Raji (cell line): Measurements from ENCODE around the gene SLC7A6OS.

Experiments
- POLR2A ChIP-seq: IDR thresholded peaks from 2 replicates; pipeline ENCODE4 v1.6.1; 2011; ENCODE audit warnings: low read depth, low read length, control low read depth; ENCODE audit not compliant: insufficient read depth

The SLC7A6OS gene

GRCh38 chr16:68324780-68325357 is 14.1 kb upstream of the SLC7A6OS start:
- TF ChIP-seq POLR2A, result no peak

- no peak for TF ChIP-seq POLR2A
Measured at GRCh38 chr16:68324336-68324735, 13.6 kb upstream of the SLC7A6OS start.

GRCh38 chr16:68319185-68319908 is 8.6 kb upstream of the SLC7A6OS start:
- TF ChIP-seq POLR2A, result no peak

GRCh38 chr16:68313116-68313515 is 2.4 kb upstream of the SLC7A6OS start:
- no peak for TF ChIP-seq POLR2A

- no peak for TF ChIP-seq POLR2A
Measured at GRCh38 chr16:68310437-68310773, 341 bp downstream of the SLC7A6OS start.

GRCh38 chr16:68309799-68310198 is 947 bp downstream of the SLC7A6OS start:
- no peak for TF ChIP-seq POLR2A

- no peak for TF ChIP-seq POLR2A
Measured at GRCh38 chr16:68306633-68307032, 4.1 kb downstream of the SLC7A6OS start.

GRCh38 chr16:68300734-68301459 is 9.8 kb downstream of the SLC7A6OS start:
- no peak for TF ChIP-seq POLR2A

GRCh38 chr16:68299571-68300453 is 10.9 kb downstream of the SLC7A6OS start:
- TF ChIP-seq POLR2A, result no peak

- 0 out of 2 replicates have a peak, but pooled peaks have one; percentile 16 for TF ChIP-seq POLR2A
Measured at GRCh38 chr16:68298907-68299561, 11.7 kb downstream of the SLC7A6OS start.

GRCh38 chr16:68298312-68298711 is 12.4 kb downstream of the SLC7A6OS start:
- no peak for TF ChIP-seq POLR2A

GRCh38 chr16:68297908-68298307 is 12.8 kb downstream of the SLC7A6OS start:
- TF ChIP-seq POLR2A, result no peak

GRCh38 chr16:68296693-68297092 is 14.1 kb downstream of the SLC7A6OS start:
- no peak for TF ChIP-seq POLR2A

GRCh38 chr16:68296291-68296690 is 14.5 kb downstream of the SLC7A6OS start:
- TF ChIP-seq POLR2A, result no peak

GRCh38 chr16:68292425-68292824 is 18.3 kb downstream of the SLC7A6OS start:
- no peak for TF ChIP-seq POLR2A
